ENCODE measurements around the gene SYNGAP1.

DNA sequence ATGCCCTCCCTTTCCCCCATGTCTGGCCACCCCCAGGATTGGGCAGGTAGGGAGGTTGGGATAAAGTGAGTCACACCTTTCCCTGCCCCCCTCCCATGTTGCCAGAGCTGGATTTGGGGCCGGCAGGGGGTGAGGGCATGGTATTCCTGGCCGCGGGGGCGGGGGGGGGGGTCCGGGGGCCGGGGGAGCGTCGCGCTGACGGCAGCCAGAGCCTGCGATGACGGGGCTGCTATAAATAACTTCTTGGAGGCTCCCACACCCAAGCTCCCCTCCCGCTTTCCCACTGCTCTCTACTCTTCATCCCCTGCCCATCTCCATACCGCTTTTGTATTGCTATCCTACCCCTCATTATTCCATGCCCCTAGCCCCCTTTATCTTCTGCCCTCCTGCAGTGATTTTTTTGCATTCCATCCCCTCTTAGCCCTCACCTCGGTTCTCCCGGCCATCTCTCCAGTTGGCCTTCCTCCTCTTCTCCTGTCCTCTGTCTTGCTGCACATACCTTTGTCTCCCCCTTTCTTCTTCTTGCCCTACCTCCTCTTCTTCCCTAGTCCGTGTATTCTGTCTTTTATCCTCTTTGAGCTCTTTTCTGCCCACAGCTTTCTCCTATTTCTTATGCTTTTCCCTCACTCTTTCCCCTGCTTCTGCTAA is 13.8 kb downstream of the SYNGAP1 start:
- TF ChIP-seq POLR2A (IDR thresholded peaks at IDR 0.05; ENCODE audit: low read length): no peak
- TF ChIP-seq GATA1 (IDR thresholded peaks at IDR 0.05; ENCODE audit: low read depth, low read length): no peak
